CD4-positive, alpha-beta T cell treated with Interleukin-17A for 4 hours (primary cell): ENCODE measurements around the gene SORL1.
"Not testable (repeated sequence)": the region's sequence is repeated elsewhere in the genome, so short reads cannot be mapped to it uniquely, and the experiment has no call there.

Experiments
- DNase-seq: peaks from one replicate; pipeline ENCODE4 v3.0.0-alpha.2; 2020; ENCODE audit warnings: mixed read lengths

The SORL1 gene

GRCh38 chr11:121478895-121479697 lies 27.0 kb downstream of the SORL1 start:
- no peak for DNase-seq

DNA sequence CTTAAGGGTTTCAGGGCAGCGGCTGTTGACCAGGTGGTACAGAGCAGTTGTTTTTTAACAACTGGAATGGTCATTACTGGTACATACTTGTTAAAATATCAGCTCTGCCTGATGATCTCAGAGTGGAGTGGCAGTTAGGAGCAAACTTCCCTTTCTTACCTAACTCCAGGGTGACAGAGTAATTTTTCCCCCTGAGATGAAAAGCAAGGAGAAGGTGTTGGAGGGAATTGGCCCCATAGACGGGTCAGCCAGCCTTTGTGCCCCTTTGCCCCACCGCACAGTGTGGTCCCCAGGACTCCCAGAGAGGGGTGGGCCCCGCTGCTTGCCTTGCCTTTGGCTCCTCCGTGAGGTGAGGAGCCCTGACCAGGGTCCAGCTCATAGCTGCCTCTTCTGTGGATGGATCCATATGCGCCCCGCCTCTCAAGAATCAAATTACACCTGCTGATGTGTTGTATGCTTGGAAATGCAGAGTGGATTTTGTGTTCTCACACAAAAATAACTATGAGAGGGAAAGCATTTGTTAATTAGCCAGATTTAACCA lies 27.7 kb downstream of the SORL1 start:
- no peak for DNase-seq

DNA sequence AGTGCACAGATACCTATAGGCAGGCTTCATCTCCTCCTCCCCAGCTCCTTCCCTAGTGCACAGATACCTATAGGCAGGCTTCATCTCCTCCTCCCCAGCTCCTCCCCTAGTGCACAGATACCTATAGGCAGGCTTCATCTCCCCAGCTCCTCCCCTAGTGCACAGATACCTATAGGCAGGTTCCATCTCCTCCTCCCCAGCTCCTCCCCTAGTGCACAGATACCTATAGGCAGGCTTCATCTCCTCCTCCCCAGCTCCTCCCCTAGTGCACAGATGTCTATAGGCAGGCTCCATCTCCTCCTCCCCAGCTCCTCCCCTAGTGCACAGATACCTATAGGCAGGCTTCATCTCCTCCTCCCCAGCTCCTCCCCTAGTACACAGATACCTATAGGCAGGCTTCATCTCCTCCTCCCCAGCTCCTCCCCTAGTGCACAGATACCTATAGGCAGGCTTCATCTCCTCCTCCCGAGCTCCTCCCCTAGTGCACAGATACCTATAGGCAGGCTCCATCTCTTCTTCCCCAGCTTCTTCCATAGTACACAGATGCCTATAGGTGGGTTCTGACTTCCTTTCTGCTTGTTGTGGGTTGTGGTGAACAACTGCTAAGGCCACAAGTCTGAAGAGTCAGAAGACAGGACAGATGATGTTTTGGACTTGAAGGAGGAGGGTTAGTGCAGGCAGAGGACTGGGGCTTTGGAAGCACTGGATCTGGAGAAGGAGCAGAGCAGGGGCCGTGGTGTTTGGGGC lies 29.5 kb downstream of the SORL1 start:
- peak; percentile 60 for DNase-seq

- DNase-seq: peak; percentile 79
Observed at GRCh38 chr11:121482231-121483129, 30.4 kb downstream of the SORL1 start.

GRCh38 chr11:121483805-121484480 lies 31.8 kb downstream of the SORL1 start:
- no peak for DNase-seq

DNA sequence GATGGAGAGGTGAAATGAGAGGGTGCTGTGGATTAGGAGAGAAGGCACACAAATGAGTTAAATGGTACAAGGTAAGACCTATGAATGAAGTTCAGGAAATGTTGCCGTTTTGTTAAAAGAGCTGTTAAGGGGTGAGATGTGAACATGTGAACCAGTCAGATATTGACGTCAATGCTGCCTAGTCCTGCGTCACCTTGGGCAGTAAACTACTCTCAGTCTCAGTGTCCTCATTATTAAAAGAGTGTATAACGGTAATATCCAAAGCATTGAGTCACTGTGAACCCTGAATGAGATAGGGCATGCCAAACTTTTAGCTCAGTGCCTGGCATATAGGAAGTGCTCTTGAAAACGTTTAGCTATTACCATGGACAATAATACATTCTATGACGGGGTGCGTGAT lies 33.1 kb downstream of the SORL1 start:
- no peak for DNase-seq

DNA sequence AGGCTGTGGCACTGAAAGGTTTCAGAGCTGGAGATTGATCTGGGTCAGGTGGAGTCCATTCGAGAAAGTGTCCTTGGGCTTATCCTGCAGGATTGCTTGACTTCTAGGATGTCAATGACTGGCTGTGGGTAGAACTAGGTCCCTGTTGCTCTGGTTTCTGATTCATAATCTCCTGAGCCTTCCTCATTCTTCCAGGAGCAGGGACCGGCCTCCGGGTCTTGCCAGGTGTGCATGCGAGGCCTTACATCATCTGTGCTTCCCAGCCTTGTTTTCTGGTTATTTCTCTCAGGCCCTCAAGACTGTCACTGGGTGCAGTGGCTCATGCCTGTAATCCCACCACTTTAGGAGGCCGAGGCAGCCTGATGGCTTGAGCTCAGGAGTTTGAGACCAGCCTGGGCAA lies 33.9 kb downstream of the SORL1 start:
- no peak for DNase-seq

DNA sequence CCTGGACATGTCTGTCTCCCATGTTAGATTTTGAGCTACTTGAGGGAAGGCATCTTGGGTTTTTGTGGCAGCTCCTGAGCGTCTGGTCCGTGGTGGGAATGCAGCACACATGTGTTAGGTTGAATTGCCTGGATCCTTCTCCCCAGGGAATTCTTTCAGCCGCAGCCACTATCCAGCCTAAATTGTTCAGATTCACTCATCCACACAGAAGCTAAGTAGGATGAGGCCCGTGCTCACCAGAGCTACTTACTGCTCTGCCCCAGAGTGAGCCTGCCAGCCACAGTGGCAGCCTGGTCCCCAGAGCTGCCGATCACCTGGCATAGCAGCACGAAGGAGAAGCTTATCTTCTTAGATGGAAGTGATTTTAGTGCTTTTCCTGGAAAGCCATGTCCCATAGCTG lies 35.1 kb downstream of the SORL1 start:
- DNase-seq: no peak

GRCh38 chr11:121488170-121488569 lies 36.1 kb downstream of the SORL1 start:
- no peak for DNase-seq

DNA sequence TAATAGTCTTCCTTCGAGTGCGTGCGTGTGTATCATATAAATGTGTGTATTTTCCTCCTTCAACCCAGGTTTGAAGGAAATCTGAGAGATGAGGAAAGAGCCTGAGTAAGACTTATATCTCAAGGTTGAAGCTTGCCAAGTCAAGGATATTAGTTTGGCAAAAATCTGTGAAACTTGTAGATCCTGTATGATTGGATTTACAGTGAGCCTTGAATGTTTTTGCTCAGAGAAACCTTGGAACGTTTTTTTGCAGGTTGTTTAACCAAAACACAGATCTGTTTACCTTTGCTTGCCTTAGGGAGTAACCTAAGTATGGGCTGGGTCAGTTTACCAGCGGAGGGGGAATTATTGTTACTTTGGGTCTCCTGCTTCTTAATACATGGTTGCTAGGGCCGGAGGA lies 36.5 kb downstream of the SORL1 start:
- no peak for DNase-seq

- DNase-seq: no peak
Observed at GRCh38 chr11:121489823-121490222, 37.7 kb downstream of the SORL1 start.

GRCh38 chr11:121494355-121495099 lies 42.4 kb downstream of the SORL1 start:
- DNase-seq: peak; percentile 52

- DNase-seq: no peak
Observed at GRCh38 chr11:121497176-121497998, 45.3 kb downstream of the SORL1 start.

DNA sequence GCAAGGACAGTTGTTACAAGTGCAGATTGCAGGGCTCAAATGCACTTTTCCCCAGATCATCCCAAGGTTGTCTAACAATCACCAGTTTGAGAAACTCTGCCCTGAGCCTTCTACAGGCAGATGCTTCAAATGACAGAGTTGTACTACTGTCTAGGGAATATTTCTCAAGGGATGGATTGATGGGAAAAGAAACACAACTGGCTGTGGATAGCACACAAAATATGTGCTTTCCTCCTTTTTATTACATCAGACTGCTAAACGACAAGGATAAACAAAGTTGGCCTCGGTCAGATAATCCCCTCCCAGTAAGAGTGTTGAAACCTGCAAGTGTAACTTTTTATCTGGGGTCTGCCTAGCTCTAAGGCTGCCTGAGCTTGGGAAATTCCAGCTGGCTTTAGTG lies 47.3 kb downstream of the SORL1 start:
- no peak for DNase-seq

DNA sequence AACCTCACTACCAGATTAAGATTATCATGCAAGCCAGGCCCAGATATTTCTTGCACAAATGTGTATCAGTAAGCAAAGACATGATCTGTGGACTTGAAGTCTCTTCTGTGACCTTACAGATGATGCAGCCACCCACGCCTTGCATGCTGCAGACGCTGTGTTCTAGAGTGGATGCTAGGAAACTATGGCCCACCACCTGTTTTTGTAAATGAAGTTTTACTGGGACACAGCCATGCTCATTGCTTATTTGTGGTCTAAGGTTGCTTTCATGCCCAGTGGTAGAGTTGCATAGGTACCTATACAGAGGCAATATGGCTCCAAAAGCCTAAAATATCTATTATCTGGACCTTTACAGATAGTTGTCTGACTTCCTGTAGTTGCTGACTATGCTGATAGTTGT lies 48.2 kb downstream of the SORL1 start:
- DNase-seq: no peak

DNA sequence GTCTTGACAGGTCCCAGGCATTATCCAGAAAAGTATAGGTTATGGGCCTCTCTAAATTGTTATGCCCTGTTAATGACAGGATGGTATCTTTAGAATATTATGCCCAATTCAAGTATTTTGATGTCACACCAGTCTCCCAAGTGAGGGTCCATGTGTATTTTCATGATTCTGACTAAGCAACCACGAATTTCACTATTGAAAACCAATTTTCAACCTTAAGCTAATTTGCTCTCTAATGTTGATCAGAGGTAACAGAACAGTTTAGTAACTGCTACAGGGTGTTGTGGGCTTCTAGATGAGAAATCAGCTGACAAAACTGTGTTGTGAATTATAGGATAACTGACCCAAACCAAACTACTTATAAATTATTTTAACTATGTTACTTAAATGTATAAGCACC lies 48.6 kb downstream of the SORL1 start:
- no peak for DNase-seq

GRCh38 chr11:121503051-121503450 lies 50.9 kb downstream of the SORL1 start:
- DNase-seq: no peak

DNA sequence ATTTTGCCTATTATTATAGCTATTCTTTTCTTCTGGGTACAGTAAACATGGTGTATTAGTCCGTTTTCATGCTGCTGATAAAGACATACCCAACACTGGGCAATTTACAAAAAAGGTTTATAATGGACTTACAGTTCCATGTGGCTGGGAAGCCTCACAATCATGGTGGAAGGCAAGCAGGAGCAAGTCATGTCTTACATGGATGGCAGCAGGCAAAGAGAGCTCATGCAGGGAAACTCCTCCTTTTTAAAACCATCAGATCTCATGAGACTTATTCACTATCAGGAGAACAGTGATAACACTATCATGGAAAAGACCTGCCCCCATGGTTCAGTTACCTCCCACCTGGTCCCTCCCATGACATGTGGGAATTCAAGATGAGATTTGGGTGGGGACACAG lies 54.1 kb downstream of the SORL1 start:
- not testable (repeated sequence) for DNase-seq

- DNase-seq: no peak
Observed at GRCh38 chr11:121508449-121508848, 56.3 kb downstream of the SORL1 start.

DNA sequence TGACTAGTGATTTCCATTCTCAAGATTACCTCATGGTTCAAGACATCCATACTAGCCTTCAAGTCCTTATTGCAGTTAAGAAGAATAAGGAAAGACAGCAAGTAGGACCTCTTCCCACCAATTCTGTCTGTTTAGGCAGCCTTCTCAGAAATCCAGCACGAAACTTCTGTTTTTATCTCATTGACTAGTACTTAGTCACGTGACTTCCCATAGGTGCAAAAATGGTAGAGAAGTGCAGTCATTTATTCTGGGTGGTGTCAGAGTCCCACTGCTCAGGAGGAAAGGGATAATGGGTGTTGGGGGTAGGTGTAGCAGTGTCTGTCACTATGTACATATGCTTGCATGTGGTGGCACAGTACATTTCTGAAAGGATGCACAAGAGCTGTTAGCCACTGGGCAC lies 58.3 kb downstream of the SORL1 start:
- DNase-seq: no peak
